NCI-H69 (cell line): ENCODE results near the gene RMND1.
"Not testable (repeated sequence)": the region's sequence is repeated elsewhere in the genome, so short reads cannot be mapped to it uniquely, and the experiment has no call there.

ENCODE experiments used
- DNase-seq: peaks from one replicate; lab custom pipeline; 2025; lab: John Stamatoyannopoulos, UW

The RMND1 gene

DNA sequence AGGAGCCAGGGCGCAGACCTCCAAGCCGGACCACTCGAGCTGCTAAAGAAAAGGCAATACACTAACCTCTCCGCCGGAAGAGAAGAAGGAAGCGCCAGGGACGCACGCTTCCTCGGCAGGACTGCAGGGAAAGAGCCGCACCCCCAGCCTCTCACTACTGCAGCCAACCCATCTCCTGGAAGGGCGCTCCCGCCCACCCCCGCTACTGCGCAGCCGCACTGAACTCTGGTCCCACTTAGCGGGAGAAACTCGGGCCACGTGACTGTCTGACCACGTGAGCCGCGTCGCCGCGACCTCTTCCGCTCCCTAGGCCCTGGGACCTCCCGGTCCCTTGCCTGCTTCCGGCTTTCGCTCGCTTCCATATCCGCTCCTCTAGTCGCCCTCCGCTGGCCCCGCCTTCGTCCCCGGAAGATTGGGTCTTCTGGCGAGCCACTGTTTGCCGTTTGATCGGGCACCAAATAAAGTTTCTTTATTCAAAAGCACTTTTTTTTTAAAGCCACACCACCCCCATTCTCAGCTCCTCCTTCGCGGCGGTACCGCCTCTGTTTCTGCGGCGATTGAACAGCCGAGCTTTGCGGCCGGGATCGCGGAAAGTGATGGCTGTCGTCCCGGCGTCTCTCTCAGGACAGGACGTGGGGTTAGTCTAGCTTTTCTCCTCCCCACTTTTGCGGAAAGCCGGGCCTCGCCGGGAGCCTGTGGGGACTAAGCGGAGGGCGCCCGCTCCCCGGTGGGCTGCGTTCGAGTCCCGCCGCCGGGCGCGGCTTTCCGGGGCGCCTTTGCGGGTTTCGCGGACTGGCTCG is at the start of gene RMND1:
TSS of gene RMND1 (minus strand) at position 177 of the 800 bp plus-strand sequence. CDS start 6,315 bp downstream, outside the sequence.
- DNase-seq, result peak; percentile 100

DNA sequence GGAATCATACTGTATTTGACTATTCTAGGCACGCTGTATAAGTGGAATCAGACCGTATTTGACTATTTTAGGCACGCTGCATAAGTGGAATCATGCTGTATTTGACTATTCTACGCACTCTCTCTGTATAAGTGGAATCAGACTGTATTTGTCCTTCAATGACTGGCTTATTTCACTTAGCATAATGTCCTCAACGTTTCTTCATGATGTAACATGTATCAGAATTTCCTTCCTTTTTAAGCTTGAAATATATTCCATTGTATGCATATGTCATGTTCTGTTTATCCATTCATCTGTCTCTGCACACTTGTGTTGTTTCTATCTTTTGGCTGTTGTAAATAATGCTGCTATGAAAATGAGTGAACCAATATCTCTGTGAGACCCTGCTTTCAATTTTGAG is 47.6 kb upstream of the RMND1 start:
- DNase-seq, result no peak

- no peak for DNase-seq
Measured at GRCh38 chr6:151498327-151498726, 46.4 kb upstream of the RMND1 start.

- no peak for DNase-seq
Measured at GRCh38 chr6:151497905-151498304, 46.0 kb upstream of the RMND1 start.

DNA sequence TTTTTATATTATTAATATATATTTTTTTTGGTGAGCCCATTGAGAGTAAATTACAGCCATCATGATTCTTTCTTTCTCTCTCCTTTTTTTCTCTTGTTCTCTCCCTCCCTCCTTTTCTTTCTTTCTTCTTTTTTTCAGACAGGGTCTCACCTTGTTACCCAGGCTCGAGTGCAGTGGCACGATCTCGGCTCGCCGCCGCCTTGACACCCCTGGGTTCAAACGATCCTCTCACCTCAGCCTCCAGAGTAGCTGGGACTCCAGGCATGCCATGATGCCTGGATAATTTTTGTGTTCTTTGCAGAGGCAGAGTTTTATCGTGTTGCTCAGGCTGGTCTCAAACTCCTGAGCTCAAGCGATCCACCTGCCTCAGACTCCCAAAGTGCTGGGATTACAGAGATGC is 43.5 kb upstream of the RMND1 start:
- no peak for DNase-seq

DNA sequence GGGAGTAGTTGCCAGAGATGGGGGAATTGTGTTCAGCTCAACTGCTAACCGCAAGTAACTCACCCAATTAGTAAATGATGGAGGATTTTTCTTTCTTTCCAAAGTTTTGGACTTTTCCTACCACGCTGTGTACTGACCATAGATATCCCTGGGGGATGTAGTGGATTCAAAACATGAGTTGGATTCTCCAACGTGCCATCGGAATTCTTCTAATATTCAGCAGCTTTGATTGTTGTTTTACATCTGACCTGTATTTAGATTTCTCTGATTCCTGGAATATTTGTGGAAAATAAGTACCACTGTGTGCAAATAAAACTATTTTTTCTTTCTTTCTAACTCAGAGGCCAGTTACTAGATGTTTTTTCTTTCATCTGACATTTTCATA is 43.0 kb upstream of the RMND1 start:
- no peak for DNase-seq

DNA sequence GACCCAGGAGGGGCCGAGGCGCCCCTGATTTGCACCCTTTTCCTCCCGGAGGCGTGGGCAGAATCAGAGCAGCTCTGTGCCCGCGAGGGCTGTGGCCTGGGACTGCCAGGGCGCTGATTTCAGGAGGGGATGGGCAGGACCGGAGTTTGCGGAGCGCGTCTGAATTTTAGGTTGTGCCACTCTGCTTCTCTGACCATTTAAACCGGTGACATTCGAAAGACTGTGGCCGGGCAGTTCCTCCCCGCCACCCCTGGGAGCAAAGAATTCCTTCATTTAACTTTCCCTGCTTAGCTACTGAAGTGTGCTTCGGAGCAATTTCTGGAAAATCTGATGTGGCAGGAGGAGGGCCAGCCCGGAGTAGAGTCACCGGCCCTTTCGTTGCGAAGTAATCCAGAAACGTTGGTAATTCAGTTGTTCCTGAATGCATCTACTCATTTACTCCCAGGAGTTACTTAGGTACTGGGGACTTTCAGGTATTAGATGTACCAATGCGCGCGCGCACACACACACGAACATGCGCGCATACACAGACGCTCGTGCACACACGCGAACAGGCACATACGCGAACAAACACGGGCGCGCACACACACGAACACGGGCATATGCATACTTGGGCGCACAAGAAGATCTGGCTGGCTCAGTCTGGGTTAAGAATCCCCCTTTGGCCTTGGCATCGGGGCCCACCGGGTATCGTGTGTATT is 42.5 kb upstream of the RMND1 start:
- peak; percentile 70 for DNase-seq

DNA sequence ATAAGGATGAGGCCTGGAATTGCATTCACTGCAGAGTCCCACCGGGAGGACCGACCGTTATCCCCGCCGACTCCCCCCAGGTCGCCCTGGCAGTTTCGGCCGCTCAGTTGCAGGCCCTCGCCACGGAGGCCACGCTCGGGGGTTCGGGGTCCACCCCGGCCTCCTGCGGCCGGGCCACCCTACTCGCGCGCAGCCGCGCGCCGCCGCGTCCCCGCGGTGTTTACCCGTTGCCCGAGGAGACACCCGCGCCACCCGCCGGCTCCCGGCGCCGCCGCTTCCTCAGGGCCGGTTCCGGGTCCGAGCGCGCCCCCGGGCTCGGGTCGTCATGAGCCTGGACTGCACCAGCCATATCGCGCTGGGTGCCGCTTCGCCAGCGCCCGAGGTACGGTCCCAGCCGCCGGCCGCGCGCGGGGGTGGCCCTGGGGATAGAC is 41.9 kb upstream of the RMND1 start, which contains the start of gene CCDC170:
TSS of gene CCDC170 (plus strand) at position 214 of the 431 bp plus-strand sequence. CDS start at position 326, 112 bp downstream.
- DNase-seq, result peak; percentile 64

DNA sequence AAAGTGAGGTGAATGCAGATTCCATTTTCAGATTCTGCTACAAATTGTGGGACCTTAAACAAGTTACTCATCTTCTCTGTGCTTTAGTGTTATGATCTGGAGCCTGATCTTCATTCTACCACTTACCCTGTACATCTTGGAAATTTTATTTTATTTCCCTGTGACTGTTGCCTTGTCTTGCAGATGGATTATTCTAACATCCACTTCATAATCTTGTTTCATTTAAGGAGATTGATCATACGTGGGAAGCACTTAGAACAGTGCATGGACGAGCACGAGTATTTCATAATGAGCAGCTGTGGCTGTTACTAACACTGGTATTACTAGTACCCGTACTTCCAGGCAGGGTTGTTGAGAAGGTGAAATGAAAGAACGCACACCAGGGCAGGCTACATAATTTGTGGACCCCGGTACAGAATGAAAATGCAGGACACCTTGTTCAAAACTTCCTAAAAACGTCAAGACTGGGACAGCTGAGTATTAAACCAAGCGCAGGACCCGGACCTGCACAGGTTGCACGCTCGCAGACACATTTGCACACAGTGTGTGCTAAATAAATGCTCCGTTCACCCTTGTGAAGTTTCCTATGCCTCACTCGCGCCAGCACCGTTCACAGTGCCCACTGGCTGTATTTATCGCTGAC is 41.4 kb upstream of the RMND1 start:
- DNase-seq, result no peak

DNA sequence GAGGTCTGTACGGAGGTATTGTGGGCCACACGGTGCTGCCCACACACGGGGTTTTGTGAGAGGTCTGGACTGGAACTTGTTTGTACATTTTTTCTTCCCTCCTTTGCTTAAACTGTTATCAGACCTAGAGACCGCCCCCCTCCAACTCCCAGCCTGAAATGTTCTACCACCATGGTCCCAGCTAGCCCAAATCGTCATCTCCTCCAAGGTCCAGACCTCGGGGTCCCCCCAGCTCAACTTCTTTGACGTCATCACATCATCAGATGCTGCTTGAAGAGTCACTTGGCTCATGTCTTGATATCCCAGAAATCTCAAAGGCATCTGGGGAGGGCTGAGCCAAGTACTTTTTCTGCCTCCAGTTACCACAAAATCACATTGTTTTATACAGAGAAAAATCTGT is 39.1 kb upstream of the RMND1 start:
- no peak for DNase-seq

GRCh38 chr6:151488226-151488625 is 36.3 kb upstream of the RMND1 start:
- DNase-seq, result no peak

GRCh38 chr6:151483994-151484393 is 32.1 kb upstream of the RMND1 start:
- DNase-seq, result no peak

DNA sequence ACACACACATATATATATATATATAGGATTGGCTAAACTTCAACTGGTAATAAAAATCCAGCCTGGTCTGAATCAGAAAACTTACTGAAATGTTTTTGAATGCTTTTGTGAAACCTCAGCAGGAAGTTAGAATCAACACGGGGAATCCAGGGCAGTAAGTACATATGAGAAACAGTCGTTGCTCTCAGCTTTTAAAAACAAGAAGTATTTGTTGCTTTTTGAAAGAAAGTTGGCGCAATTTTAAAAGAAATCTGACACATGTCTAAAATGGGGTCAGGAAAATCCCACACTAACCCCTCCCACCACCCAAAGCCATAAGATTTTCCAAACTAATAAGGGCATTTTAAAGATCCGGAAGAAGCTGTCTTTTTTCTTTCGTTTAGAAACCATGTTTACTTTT is 30.4 kb upstream of the RMND1 start:
- DNase-seq, result no peak

DNA sequence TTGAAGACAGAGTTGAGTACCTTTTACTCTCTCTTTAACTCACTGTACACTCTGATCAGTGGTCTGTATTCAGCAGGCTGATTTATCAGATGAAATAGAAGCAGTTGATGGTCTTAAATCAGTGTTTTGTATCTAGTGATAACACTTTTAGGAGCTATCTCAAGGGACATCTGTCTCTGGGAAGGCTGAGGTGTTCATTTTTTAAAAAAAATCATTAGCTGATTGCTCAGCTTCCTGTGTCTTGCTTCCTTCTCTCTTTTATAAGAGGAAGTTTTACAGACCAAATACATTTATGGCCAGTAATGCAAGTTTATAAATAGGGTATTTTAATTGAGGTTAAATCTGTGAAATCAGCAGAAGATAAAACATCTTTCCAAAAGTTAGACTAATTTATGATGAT is 29.9 kb upstream of the RMND1 start:
- DNase-seq, result no peak

DNA sequence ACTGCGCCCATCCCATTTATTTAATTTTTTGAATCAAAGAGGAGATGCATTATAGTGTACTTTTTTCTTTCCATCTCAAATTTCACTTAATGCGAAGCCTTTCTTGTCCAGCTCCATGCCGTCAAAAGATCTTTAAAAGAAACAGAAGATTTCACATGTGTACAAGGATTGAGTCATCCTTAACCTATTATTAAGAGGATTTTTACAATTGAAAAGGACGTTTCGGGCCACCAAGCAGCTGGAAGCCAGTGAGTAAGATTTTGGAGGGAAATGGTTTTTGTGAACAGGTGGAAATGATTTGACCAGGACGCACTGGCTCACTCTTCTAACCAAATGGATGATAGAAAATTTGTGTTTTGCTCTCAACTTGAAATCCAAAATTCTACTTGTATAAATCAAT is 26.7 kb upstream of the RMND1 start:
- DNase-seq, result peak; percentile 28

- DNase-seq, result no peak
Measured at GRCh38 chr6:151477726-151478125, 25.8 kb upstream of the RMND1 start.

DNA sequence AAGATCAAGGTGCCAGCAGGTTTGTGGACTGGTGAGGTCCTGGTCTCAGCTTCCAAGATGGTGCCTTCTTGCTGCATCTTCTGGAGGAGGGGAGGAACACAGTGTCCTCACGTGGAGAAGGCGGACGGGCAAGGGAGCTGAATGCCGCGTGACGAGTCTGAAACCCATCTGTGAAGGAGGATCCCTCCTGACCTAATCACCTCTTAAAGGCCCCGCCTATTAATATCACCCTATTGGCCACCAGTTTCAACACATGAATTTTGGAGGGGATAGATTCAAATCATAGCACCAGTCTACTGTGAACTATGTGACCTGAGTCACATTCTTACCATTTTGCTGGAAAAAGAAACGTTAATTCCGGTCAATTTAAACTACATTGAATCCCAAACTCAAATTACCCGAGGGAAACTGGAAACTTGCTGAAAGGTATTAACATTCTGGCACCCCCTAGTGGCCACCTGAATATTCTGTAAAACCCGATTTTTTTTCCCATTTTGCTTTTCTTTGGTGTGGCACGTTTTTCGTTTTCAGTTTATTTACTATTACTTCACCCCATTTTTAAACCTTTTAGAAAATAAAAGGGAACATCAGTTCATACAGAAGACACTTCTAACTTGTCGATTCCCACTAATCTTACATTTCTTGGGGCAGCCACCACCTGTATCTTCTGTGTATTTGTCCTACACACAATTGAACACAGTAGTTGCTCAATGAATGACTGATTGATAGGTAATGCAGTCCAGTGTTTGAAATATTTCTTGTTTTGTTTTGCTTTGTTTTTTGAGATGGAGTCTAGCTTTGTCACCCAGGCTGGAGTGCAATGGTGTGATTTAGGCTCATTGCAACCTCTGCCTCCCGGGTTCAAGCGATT is 24.0 kb upstream of the RMND1 start:
- DNase-seq, result peak; percentile 73

DNA sequence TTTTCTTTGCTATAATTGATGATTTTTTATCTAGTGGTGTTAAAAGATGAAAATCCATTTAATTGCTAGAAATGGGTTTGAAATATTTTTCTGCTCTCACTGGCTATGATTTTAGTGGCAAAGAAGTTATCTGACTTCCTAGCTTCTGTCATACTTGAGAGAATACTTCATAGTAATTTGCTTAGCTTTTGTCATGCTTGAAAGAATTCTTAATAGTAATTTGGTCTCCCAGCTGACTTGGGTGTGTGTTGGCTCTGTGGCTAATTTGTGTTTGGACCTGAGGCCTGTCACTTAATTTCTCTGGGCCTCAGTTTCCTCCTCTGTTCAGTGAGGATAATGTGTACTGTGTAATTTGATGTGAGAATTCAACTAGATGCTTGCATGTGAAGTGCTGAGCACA is 12.8 kb upstream of the RMND1 start:
- no peak for DNase-seq

GRCh38 chr6:151461673-151462072 is 9.7 kb upstream of the RMND1 start:
- no peak for DNase-seq

- DNase-seq, result not testable (repeated sequence)
Measured at GRCh38 chr6:151455751-151456398, 3.9 kb upstream of the RMND1 start.

DNA sequence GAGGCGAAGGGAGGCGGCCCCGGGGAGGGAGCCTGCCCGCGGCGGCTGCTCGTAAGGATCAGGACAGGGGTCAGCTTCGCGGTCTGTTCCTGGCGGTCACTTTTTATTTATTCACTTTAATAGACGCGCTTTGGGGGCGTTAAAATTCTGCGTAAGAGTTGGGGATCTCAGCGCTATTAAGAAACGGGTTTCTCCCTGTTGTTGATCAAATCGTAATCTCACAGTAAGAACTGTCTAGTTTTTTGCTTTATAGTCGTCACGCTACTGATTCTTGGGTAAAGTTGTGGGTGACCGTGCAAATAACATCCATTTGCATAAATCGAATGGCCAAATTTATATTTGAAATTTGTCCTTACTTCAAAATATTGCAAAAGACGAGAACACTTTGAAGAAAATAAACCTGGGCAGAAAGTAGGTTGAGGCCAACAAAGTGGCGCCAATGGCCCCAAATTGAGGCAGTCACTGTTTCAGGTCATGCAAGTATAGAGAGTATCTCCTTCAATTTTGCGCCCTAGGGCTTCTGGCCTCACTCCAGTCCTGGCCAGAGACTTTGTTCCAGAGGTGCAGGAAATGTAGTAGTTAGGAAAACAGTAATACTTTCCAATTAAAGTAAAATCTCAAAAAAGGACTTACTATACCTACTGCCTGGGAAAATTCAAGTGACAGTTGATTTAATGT is 963 bp upstream of the RMND1 start:
- peak; percentile 68 for DNase-seq
